Sigmoid colon (tissue), 7 donors: ENCODE measurements around the gene SF3B1. TPM values are rescaled to one million over a fixed set of nuclear protein-coding genes. Genes with fewer than 3 reads are reported as not detected.

Source experiments
- DNase-seq: peaks from one replicate; pipeline ENCODE4 v3.0.0-alpha.2; 2019
- H3K27ac ChIP-seq, 4 donors: fragments of 200-600 bp; sonication (generic); one replicate each; pipeline ENCODE4 v1.5.1; 2016 to 2019; ENCODE audit warnings: mild to moderate bottlenecking in 1 of 4
- H3K27me3 ChIP-seq, 3 donors: fragments of 200-600 bp; sonication (generic); one replicate each; pipeline ENCODE4 v1.5.1; 2019; ENCODE audit warnings: mild to moderate bottlenecking in 1 of 3
- H3K36me3 ChIP-seq, 4 donors: fragments of 200-600 bp; sonication (generic); one replicate each; pipeline ENCODE4 v1.5.1; 2016 to 2019
- H3K4me1 ChIP-seq, 4 donors: fragments of 200-600 bp; sonication (generic); one replicate each; pipeline ENCODE4 v1.5.1; 2017 to 2019
- H3K4me3 ChIP-seq, 4 donors: fragments of 200-600 bp; sonication (generic); one replicate each; pipeline ENCODE4 v1.5.1; 2017 to 2019; ENCODE audit warnings: mild to moderate bottlenecking in 2 of 4, moderate library complexity in 1 of 4
- H3K9me3 ChIP-seq, 4 donors: fragments of 200-600 bp in 3 of 4; sonication (generic) in 3 of 4; one replicate each; pipeline versions ENCODE4 v1.5.1 to v1.6.1; 2013 to 2019
- CTCF ChIP-seq, 4 experiments: fragments of 450-650 bp in 3 of 4; fragments of 200-600 bp in 1 of 4; IDR thresholded peaks; one replicate each; pipeline ENCODE4 v1.5.1; 2016 to 2019; ENCODE audit warnings: antibody characterized with exemption in 4 of 4, mild to moderate bottlenecking in 3 of 4, moderate library complexity in 2 of 4
- EP300 ChIP-seq, 4 donors: sonication (generic); formaldehyde crosslinking; IDR thresholded peaks; one replicate each; pipeline ENCODE4 v1.6.1; 2017; ENCODE audit warnings: antibody characterized with exemption in 4 of 4
- POLR2A ChIP-seq, 2 donors: fragments of 450-650 bp; IDR thresholded peaks; one replicate each; pipeline ENCODE4 v1.6.1; 2016; ENCODE audit warnings: antibody characterized with exemption in 2 of 2, mild to moderate bottlenecking in 2 of 2, moderate library complexity in 2 of 2
- POLR2AphosphoS5 ChIP-seq, 4 donors: sonication (generic); formaldehyde crosslinking; IDR thresholded peaks; one replicate each; pipeline ENCODE4 v1.6.1; 2017; ENCODE audit warnings: antibody characterized with exemption in 4 of 4
- WGBS, 2 donors: extraction: QIAGEN DNeasy Blood & Tissue Kit; methylation state at CpG; one replicate each; pipeline ENCODE4 v1.1.7; 2013; 5-methylcytosine and 5-hydroxymethylcytosine counted together
- intact Hi-C: fragments of 100-400 bp; cut with DNase I; formaldehyde crosslinking; loops from one replicate; pipeline ENCODE4 v1.15.1; 2023
- polyA plus RNA-seq, 3 donors: library from polyadenylated mRNA; stranded (reverse); fragments of 200-250 nt; gene quantifications; one replicate each; pipeline ENCODE4 v1.2.3, GENCODE V29; 2013
- total RNA-seq, 4 donors: library from RNA; depleted of rRNA; stranded (reverse); fragments of >200 nt; gene quantifications; one replicate each; pipeline ENCODE4 v1.1.0, GENCODE V29; 2016
- donor health status: healthy with polysubstance abuse.
- donor health status: Bipolar disorder and iron deficiency.
- donor health status: healthy.

SF3B1 gene
- total and polyA plus RNA-seq, 7 donors: 61.5 to 475 (median 258) TPM

- Histone ChIP-seq H3K9me3 (no peaks in the 10 kb centered on the region), H3K4me1 (no peaks in the 10 kb centered on the region), H3K36me3 (no peaks in the 10 kb centered on the region), H3K27ac (no peak overlapping the region), H3K4me3 (no peak overlapping the region), H3K27me3 (no peaks in the 10 kb centered on the region)
- intact Hi-C loops: no loop called here
- 100% methylated on average over 1 of the region's 1 CpG for WGBS, 2 donors
- DNase-seq: no peak
- TF ChIP-seq POLR2AphosphoS5 (IDR thresholded peaks at IDR 0.05): no peak
- no peak for TF ChIP-seq EP300 (IDR thresholded peaks at IDR 0.05)
- no peak for TF ChIP-seq CTCF (IDR thresholded peaks at IDR 0.05)
- no peak for TF ChIP-seq POLR2A (IDR thresholded peaks at IDR 0.05)
These were observed 75.0 kb downstream of the SF3B1 start for GRCh38 chr2:197359859-197360258.

- Histone ChIP-seq H3K4me1 (no peaks in the 10 kb centered on the region), H3K27me3 (no peaks in the 10 kb centered on the region), H3K27ac (no peak overlapping the region), H3K9me3 (no peaks in the 10 kb centered on the region), H3K4me3 (no peak overlapping the region), H3K36me3 (no peaks in the 10 kb centered on the region)
- no peak for DNase-seq
- intact Hi-C loops: no loop called here
- no peak for TF ChIP-seq CTCF (IDR thresholded peaks at IDR 0.05)
- TF ChIP-seq EP300 (IDR thresholded peaks at IDR 0.05): no peak
- no peak for TF ChIP-seq POLR2AphosphoS5 (IDR thresholded peaks at IDR 0.05)
- WGBS, 2 donors: 42 to 59% methylated on average over 2 of the region's 2 CpGs
These were observed 75.9 kb downstream of the SF3B1 start for GRCh38 chr2:197358931-197359330.

GRCh38 chr2:197357986-197358385 lies 76.8 kb downstream of the SF3B1 start:
- no peak for DNase-seq
- no peak overlapping the region for H3K27ac ChIP-seq
- H3K9me3 ChIP-seq: no peaks in the 10 kb centered on the region
- TF ChIP-seq CTCF (IDR thresholded peaks at IDR 0.05) (no peak), POLR2AphosphoS5 (IDR thresholded peaks at IDR 0.05) (no peak), POLR2A (IDR thresholded peaks at IDR 0.05) (no peak), EP300 (IDR thresholded peaks at IDR 0.05) (no peak)
- 92 to 93% methylated on average over 1 of the region's 1 CpG for WGBS, 2 donors
- no peak overlapping the region for H3K4me3 ChIP-seq
- intact Hi-C loops: no loop called here
- H3K27me3 ChIP-seq: no peaks in the 10 kb centered on the region
- H3K36me3 ChIP-seq: no peaks in the 10 kb centered on the region
- H3K4me1 ChIP-seq: no peaks in the 10 kb centered on the region

- no peak overlapping the region for H3K27ac ChIP-seq
- intact Hi-C loops: no loop called here
- H3K4me1 ChIP-seq: no peaks in the 10 kb centered on the region
- H3K4me3 ChIP-seq: no peak overlapping the region
- H3K9me3 ChIP-seq: no peaks in the 10 kb centered on the region
- 86 to 88% methylated on average over 5 of the region's 5 CpGs for WGBS, 2 donors
- no peaks in the 10 kb centered on the region for H3K36me3 ChIP-seq
- no peak for DNase-seq
- no peaks in the 10 kb centered on the region for H3K27me3 ChIP-seq
- TF ChIP-seq POLR2A (IDR thresholded peaks at IDR 0.05): no peak
- no peak for TF ChIP-seq CTCF (IDR thresholded peaks at IDR 0.05)
- TF ChIP-seq EP300 (IDR thresholded peaks at IDR 0.05): no peak
- TF ChIP-seq POLR2AphosphoS5 (IDR thresholded peaks at IDR 0.05): no peak
These were observed 78.7 kb downstream of the SF3B1 start for GRCh38 chr2:197356136-197356535.

- no peaks in the 10 kb centered on the region for H3K36me3 ChIP-seq
- intact Hi-C loops: no loop called here
- 79 to 94% methylated on average over 4 of the region's 4 CpGs for WGBS, 2 donors
- H3K27me3 ChIP-seq: no peaks in the 10 kb centered on the region
- H3K27ac ChIP-seq: no peak overlapping the region
- DNase-seq: no peak
- H3K4me3 ChIP-seq: no peak overlapping the region
- H3K9me3 ChIP-seq: no peaks in the 10 kb centered on the region
- no peak for TF ChIP-seq CTCF (IDR thresholded peaks at IDR 0.05)
- TF ChIP-seq EP300 (IDR thresholded peaks at IDR 0.05): no peak
- no peak for TF ChIP-seq POLR2AphosphoS5 (IDR thresholded peaks at IDR 0.05)
- no peak for TF ChIP-seq POLR2A (IDR thresholded peaks at IDR 0.05)
- H3K4me1 ChIP-seq: no peaks in the 10 kb centered on the region
These were observed 80.7 kb downstream of the SF3B1 start for GRCh38 chr2:197354169-197354558.
